HG02852 (cell line): Measurements from ENCODE around the gene ILDR1.
"Not testable (repeated sequence)": the region's sequence is repeated elsewhere in the genome, so short reads cannot be mapped to it uniquely, and the experiment has no call there.

Experiments
- ATAC-seq: cut with Tn5 transposase; IDR thresholded peaks from one replicate; pipeline ENCODE4 v1.9.1; 2021; ENCODE audit warnings: mild to moderate bottlenecking, moderate library complexity; ENCODE audit not compliant: unreplicated experiment

ILDR1 gene

DNA sequence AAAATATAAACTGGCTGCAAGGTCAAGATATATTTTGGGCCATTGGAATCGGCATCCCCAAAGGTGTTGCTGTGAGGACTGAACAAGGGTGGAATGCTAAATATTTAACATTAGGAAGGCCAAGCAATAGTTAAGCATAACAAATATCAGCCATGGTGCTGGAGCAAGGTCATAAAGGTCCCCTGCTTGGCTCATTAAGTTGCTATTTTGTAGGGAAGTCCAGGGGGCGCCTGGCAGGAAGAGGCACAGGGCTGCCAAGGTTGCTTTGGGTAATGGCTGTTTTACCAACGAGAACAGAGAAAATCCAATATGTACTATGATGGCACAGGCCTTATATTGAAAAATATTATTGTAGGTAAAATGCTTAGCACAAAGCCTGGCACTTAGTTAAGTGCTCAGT lies 65.7 kb downstream of the ILDR1 start:
- no peak for ATAC-seq

DNA sequence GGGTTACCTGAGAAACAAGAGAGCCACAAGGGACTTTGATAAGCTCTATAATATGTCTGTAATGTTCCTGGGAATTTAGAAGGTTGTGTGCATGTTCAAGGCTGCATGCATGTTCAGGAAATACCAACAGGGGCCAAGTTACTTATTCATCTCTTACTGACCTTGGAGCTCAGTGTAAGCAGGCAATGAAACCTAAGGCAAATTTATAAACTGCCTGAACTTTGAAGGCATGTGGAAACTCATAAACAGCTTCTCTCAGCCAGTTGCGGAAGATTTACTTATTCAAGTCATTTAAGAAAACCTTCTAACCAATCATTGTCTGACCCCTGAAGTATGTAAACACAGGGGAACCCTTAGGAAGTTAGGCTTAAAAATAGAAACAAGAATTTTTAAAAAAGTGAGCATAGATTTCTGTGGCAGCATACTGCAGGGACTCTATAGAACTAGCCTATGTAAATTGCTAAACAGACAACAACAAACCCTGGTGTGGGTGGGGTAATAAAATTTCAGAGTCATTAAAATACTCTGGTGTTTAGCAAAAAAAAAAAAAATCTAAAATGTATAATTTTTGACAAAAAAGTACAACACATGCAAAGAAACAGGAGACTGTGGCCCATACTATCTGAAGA lies 70.6 kb downstream of the ILDR1 start:
- ATAC-seq, result no peak

DNA sequence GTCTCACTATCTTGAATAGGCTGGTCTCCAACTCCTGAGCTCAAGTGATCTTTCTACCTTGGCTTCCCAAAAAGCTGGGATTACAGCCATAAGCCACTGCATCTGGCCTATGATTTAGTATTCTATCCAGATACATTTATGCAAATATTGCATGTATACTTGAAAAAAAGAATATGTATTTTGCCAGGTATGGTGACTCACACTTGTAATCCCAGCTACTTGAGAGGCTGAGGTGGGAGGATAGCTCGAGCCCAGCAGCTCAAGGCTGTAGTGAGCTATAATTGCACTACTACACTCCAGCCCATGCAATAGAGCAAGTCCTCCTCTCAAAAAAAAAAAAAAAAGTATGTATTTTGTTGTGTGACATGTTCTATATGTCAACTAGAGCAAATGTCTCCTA lies 73.4 kb downstream of the ILDR1 start:
- ATAC-seq, result no peak

DNA sequence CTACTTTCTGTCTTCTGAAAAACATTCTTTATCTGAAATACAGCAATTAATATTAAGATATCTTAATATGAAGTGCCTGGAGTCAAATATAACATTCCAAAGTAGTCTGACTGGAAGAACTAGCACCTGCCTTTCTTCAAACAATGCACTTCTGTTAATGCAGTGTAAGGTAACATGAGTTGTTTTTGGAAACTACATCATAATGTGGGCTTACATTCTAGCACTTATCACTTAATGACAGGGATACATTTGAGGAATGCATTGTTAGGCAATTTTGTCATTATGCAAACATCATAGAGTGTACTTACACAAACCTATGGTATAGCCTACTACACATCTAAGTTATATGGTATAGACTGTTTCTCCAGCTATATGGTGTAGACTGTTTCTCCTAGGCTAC lies 78.6 kb downstream of the ILDR1 start:
- no peak for ATAC-seq

GRCh38 chr3:121942116-121942786 lies 79.8 kb downstream of the ILDR1 start:
- ATAC-seq, result no peak

GRCh38 chr3:121941592-121941991 lies 80.5 kb downstream of the ILDR1 start:
- no peak for ATAC-seq

DNA sequence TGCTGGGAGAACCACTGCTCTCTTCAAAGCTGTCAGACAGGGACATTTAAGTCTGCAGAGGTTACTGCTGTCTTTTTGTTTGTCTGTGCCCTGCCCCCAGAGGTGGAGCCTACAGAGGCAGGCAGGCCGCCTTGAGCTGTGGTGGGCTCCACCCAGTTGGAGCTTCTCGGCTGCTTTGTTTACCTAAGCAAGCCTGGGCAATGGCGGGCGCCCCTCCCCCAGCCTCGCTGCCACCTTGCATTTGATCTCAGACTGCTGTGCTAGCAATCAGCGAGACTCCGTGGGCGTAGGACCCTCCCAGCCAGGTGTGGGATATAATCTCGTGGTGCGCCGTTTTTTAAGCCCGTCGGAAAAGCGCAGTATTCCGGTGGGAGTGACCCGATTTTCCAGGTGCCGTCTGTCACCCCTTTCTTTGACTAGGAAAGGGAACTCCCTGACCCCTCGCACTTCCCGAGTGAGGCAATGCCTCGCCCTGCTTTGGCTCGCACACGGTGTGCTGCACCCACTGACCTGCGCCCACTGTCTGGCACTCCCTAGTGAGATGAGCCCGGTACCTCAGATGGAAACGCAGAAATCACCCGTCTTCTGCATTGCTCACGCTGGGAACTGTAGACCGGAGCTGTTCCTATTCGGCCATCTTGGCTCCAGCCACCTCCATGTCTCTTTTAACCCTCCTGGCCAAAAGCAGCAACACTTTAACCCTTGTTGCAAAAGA lies 83.7 kb downstream of the ILDR1 start:
- ATAC-seq, result not testable (repeated sequence)
